Tibial nerve (tissue), 4 donors: ENCODE results near the gene HSF4.

Experiments used
- CTCF ChIP-seq, 5 experiments: fragments of 200-600 bp in 3 of 5; fragments of 450-650 bp in 2 of 5; sonication (generic) in 3 of 5; IDR thresholded peaks; one replicate each; pipeline ENCODE4 v1.5.1; 2016 to 2019; ENCODE audit warnings: antibody characterized with exemption in 5 of 5, mild to moderate bottlenecking in 3 of 5, moderate library complexity in 2 of 5
- EP300 ChIP-seq, 2 donors: sonication (generic); formaldehyde crosslinking; IDR thresholded peaks; one replicate each; pipeline ENCODE4 v1.6.1; 2017; ENCODE audit warnings: antibody characterized with exemption in 2 of 2, mild to moderate bottlenecking in 1 of 2
- POLR2A ChIP-seq, 2 donors: fragments of 450-650 bp; IDR thresholded peaks; one replicate each; pipeline ENCODE4 v1.6.1; 2017; ENCODE audit warnings: antibody characterized with exemption in 2 of 2, mild to moderate bottlenecking in 2 of 2, moderate library complexity in 2 of 2

GRCh38 chr16:67183627-67184452 is 19.3 kb downstream of the HSF4 start, which contains the start of gene MATCAP1:
- TF ChIP-seq CTCF (IDR thresholded peaks at IDR 0.05) (peak in 1 of 5 experiments; percentile 30), EP300 (IDR thresholded peaks at IDR 0.05) (peak; percentile 47 to 89), POLR2A (IDR thresholded peaks at IDR 0.05) (peak in 1 of 2 donors; percentile 73)
